Kidney (tissue), 14 donors: ENCODE measurements around the gene CDK14. TPM values are rescaled to one million over a fixed set of nuclear protein-coding genes. Genes with fewer than 3 reads are reported as not detected.
A peak's percentile ranks its signal among the peaks of the same experiment; 100 is the strongest.

Experiments used
- DNase-seq, 5 donors: peaks; one replicate each; pipeline ENCODE4 v3.0.0-alpha.2; 2013 to 2020
- FAIRE-seq: peaks from 2 replicates; lab custom pipeline; 2012; peaks lifted over from hg19 to GRCh38; lab: Jason Lieb, UNC
- H3K27ac ChIP-seq, 2 donors: one replicate each; pipeline ENCODE4 v1.7.0; 2013; ENCODE audit warnings: low read depth in 2 of 2, low read length in 2 of 2, inconsistent platforms in 1 of 2
- H3K27me3 ChIP-seq: one replicate; pipeline ENCODE4 v1.7.1; 2013; ENCODE audit warnings: low read length, inconsistent platforms; ENCODE audit not compliant: control insufficient read depth, insufficient read depth
- H3K36me3 ChIP-seq, 3 donors: one replicate each; pipeline versions ENCODE4 v1.7.0 to v1.7.1; 2013; ENCODE audit warnings: low read length in 3 of 3, control low read depth in 1 of 3, inconsistent platforms in 1 of 3; ENCODE audit not compliant: insufficient read depth in 3 of 3, control insufficient read depth in 2 of 3
- H3K4me1 ChIP-seq, 3 donors: one replicate each; pipeline versions ENCODE4 v1.7.0 to v1.7.1; 2013; ENCODE audit warnings: low read length in 3 of 3, inconsistent platforms in 1 of 3, low read depth in 1 of 3; ENCODE audit not compliant: control insufficient read depth in 2 of 3, insufficient read depth in 2 of 3
- H3K4me3 ChIP-seq, 3 donors: one replicate each; pipeline versions ENCODE4 v1.7.0 to v1.8.1; 2013; ENCODE audit warnings: low read length in 3 of 3, control low read depth in 1 of 3, inconsistent platforms in 1 of 3
- H3K9ac ChIP-seq, 3 donors: one replicate each; pipeline versions ENCODE4 v1.7.0 to v1.7.1; 2013; ENCODE audit warnings: low read length in 3 of 3, control low read depth in 1 of 3, inconsistent platforms in 1 of 3
- H3K9me3 ChIP-seq, 3 donors: one replicate each; pipeline versions ENCODE4 v1.7.0 to v1.7.1; 2013; ENCODE audit warnings: low read length in 3 of 3, control low read depth in 1 of 3, inconsistent platforms in 1 of 3; ENCODE audit not compliant: control insufficient read depth in 2 of 3, insufficient read depth in 1 of 3
- intact Hi-C: fragments of 100-400 bp; cut with DNase I; formaldehyde crosslinking; loops from one replicate; pipeline ENCODE4 v1.11.1; 2022
- polyA plus RNA-seq: library from polyadenylated mRNA; stranded (reverse); fragments of 350-450 nt; fragmentation: Illumina TruSeq; extraction: RNeasy Lipid Tissue Mini Kit (QIAGEN cat#74804); gene quantifications from one replicate; pipeline ENCODE4 v1.2.3, GENCODE V29; 2014; ENCODE audit warnings: low read depth, low replicate concordance; ENCODE audit not compliant: insufficient read depth
- total RNA-seq: library from RNA; stranded (reverse); fragmentation: NEBNext Ultra II Directional; extraction: Animal tissue kit (Norgen Biotek cat#: 25700); gene quantifications from one replicate; pipeline ENCODE4 v1.2.1, GENCODE V29; 2021
- TF ChIP-seq, protein P1 (sequence below): IDR thresholded peaks from 3 replicates; pipeline ENCODE4 v1.5.1; 2012; ENCODE audit warnings: mild to moderate bottlenecking, moderate library complexity, borderline replicate concordance; ENCODE audit not compliant: insufficient read depth; ENCODE audit errors: extremely low read depth
- donor health status: control.
- donor health status: control.
- donor health status: control.
- donor health status: control.
- donor health status: control.
- donor health status: DM: yes; HTN: yes; CAD: no.
- donor health status: Normal renal cell carcinoma (clear cell type).

Gene CDK14
- total and polyA plus RNA-seq, 2 donors from 2014 or later: 11.9 to 33.9 TPM

- no peaks in the 10 kb centered on the region for H3K36me3 ChIP-seq
- no peak overlapping the region for H3K27ac ChIP-seq
- H3K9ac ChIP-seq: no peak overlapping the region
- no peak for DNase-seq
- peaks cover 0 to 2% (median 0%) of the 10 kb centered on the region in 3 donors for H3K9me3 ChIP-seq
- intact Hi-C loops: no loop called here
- H3K4me1 ChIP-seq: no peaks in the 10 kb centered on the region
- no peaks in the 10 kb centered on the region for H3K27me3 ChIP-seq
- no peak overlapping the region for H3K4me3 ChIP-seq
- TF ChIP-seq, protein P1, sequence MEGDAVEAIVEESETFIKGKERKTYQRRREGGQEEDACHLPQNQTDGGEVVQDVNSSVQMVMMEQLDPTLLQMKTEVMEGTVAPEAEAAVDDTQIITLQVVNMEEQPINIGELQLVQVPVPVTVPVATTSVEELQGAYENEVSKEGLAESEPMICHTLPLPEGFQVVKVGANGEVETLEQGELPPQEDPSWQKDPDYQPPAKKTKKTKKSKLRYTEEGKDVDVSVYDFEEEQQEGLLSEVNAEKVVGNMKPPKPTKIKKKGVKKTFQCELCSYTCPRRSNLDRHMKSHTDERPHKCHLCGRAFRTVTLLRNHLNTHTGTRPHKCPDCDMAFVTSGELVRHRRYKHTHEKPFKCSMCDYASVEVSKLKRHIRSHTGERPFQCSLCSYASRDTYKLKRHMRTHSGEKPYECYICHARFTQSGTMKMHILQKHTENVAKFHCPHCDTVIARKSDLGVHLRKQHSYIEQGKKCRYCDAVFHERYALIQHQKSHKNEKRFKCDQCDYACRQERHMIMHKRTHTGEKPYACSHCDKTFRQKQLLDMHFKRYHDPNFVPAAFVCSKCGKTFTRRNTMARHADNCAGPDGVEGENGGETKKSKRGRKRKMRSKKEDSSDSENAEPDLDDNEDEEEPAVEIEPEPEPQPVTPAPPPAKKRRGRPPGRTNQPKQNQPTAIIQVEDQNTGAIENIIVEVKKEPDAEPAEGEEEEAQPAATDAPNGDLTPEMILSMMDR: no peak
- FAIRE-seq: no peak
Measured at GRCh38 chr7:91180746-91181145, 584.6 kb downstream of the CDK14 start.

GRCh38 chr7:91181949-91182348 is 585.8 kb downstream of the CDK14 start:
- H3K27me3 ChIP-seq: no peaks in the 10 kb centered on the region
- H3K27ac ChIP-seq: no peak overlapping the region
- H3K9ac ChIP-seq: no peak overlapping the region
- no peak overlapping the region for H3K4me3 ChIP-seq
- H3K9me3 ChIP-seq: peaks cover 0 to 2% (median 0%) of the 10 kb centered on the region in 3 donors
- no peak for DNase-seq
- no peak for FAIRE-seq
- H3K36me3 ChIP-seq: no peaks in the 10 kb centered on the region
- TF ChIP-seq, protein P1: no peak
- intact Hi-C loops: no loop called here
- H3K4me1 ChIP-seq: no peaks in the 10 kb centered on the region

- FAIRE-seq (no peak), DNase-seq (peak in 3 of 5 donors; percentile 17 to 80 (median 68))
- TF ChIP-seq, protein P1: no peak
- no peaks in the 10 kb centered on the region for H3K4me1 ChIP-seq
- H3K27ac ChIP-seq: no peak overlapping the region
- H3K36me3 ChIP-seq: no peaks in the 10 kb centered on the region
- intact Hi-C loops: no loop called here
- H3K4me3 ChIP-seq: no peak overlapping the region
- H3K9me3 ChIP-seq: peaks cover 0 to 2% (median 0%) of the 10 kb centered on the region in 3 donors
- no peaks in the 10 kb centered on the region for H3K27me3 ChIP-seq
- H3K9ac ChIP-seq: no peak overlapping the region
Measured at GRCh38 chr7:91182819-91183764, 587.0 kb downstream of the CDK14 start.
